ENCODE results near the gene CRAT. TPM values are rescaled to one million over a fixed set of nuclear protein-coding genes. Genes with fewer than 3 reads are reported as not detected.
A peak's percentile ranks its signal among the peaks of the same experiment; 100 is the strongest.

CRAT gene
- total and polyA plus RNA-seq, 12 donors, result 19.5 to 84.7 (median 72.1) TPM

DNA sequence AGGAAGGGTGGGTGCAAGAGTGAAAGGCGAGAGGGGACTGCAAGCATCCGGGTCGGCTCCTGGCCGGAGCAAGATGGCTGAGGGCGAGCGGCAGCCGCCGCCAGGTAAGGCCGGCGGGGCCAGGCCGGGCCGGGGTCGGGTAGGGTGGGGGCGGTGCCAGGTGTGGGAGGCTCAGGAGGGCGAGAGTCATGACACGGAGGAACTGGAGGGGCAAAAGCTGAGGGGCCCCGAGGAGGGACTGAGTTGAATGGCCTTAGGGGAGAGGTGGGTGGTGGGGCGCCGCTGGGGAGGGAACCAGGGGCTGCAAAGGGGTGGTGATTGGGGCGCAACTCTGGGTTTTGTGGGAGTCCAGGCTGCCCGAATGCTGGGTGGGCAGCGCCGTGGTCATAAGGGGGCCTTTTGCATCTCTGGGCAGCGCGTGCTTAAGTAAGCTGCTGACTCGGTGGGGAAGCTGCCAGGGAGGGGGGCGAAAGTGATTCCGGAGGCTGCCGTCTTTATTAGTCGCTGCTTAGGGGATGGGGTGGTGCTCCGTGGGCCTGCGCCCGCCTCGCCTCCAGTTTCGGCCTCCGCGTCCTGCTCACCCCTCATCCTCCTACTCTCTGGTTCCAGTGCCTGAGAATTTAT is 1.0 kb upstream of the CRAT start:
- 0 to 1% methylated on average over 37 of the region's 37 CpGs for WGBS, 2 donors
- DNase-seq (peak in 1 of 2 donors; percentile 43), ATAC-seq (peak; percentile 1 to 22 (median 10))
- H3K27ac ChIP-seq, result peak overlapping the region; percentile 87 to 98 (median 96)
- intact Hi-C loops (cut with DNase I), result no loop called here
- no peaks in the 10 kb centered on the region for H3K27me3 ChIP-seq
- H3K4me1 ChIP-seq, result peaks cover 0 to 52% (median 30%) of the 10 kb centered on the region in 9 donors
- TF ChIP-seq, protein P1, sequence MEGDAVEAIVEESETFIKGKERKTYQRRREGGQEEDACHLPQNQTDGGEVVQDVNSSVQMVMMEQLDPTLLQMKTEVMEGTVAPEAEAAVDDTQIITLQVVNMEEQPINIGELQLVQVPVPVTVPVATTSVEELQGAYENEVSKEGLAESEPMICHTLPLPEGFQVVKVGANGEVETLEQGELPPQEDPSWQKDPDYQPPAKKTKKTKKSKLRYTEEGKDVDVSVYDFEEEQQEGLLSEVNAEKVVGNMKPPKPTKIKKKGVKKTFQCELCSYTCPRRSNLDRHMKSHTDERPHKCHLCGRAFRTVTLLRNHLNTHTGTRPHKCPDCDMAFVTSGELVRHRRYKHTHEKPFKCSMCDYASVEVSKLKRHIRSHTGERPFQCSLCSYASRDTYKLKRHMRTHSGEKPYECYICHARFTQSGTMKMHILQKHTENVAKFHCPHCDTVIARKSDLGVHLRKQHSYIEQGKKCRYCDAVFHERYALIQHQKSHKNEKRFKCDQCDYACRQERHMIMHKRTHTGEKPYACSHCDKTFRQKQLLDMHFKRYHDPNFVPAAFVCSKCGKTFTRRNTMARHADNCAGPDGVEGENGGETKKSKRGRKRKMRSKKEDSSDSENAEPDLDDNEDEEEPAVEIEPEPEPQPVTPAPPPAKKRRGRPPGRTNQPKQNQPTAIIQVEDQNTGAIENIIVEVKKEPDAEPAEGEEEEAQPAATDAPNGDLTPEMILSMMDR (IDR thresholded peaks at IDR 0.05), result no peak
- no peaks in the 10 kb centered on the region for H3K9me3 ChIP-seq
- peaks cover 0 to 17% (median 4%) of the 10 kb centered on the region in 9 donors for H3K36me3 ChIP-seq
- peak overlapping the region; percentile 67 to 99 (median 90) for H3K4me3 ChIP-seq

GRCh38 chr9:129109952-129110739 is 447 bp downstream of the CRAT start:
- peak; percentile 1 to 22 (median 6) for ATAC-seq
- H3K4me1 ChIP-seq, result peaks cover 0 to 49% (median 29%) of the 10 kb centered on the region in 9 donors

DNA sequence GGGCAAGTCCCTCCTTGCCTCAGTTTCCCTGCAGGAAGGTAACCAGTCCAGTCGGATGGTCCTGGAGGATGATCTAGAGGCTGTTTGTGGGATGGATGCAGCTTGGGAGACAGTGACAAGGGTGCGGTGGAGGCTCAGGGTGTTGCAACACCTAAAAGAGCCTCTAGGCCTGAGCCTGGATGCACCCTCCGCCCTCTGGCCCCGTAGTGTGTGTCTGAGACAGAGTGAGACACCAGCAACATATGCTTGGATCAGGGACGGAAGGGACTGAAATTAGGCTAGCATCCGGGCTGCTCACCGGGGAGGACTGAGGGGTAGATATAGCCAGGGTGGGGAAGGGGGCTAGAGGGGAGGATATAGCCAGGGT is 1.1 kb downstream of the CRAT start:
- Histone ChIP-seq H3K27me3 (no peaks in the 10 kb centered on the region), H3K9me3 (no peaks in the 10 kb centered on the region), H3K4me1 (peaks cover 0 to 42% (median 24%) of the 10 kb centered on the region in 9 donors), H3K4me3 (peak overlapping the region in 9 of 10 donors; percentile 67 to 99 (median 92)), H3K27ac (peak overlapping the region in 6 of 10 donors; percentile 87 to 98 (median 96)), H3K36me3 (peaks cover 0 to 30% (median 4%) of the 10 kb centered on the region in 9 donors)
- intact Hi-C loops (cut with DNase I), result no loop called here
- DNase-seq (no peak), ATAC-seq (peak in 1 of 8 donors; percentile 0)
- TF ChIP-seq, protein P1 (IDR thresholded peaks at IDR 0.05), result no peak
- 62 to 69% methylated on average over 7 of the region's 7 CpGs for WGBS, 2 donors

More at GRCh38 chr9:129109952-129110739, 447 bp downstream of the CRAT start:
- peak overlapping the region; percentile 67 to 99 (median 90) for H3K4me3 ChIP-seq
- no peaks in the 10 kb centered on the region for H3K9me3 ChIP-seq
- WGBS, 2 donors, result 2% methylated on average over 55 to 64 of the region's 64 CpGs
- TF ChIP-seq, protein P1 (IDR thresholded peaks at IDR 0.05), result peak in 1 of 9 donors; percentile 9
- intact Hi-C loops (cut with DNase I), result no loop called here
- peak; percentile 42 to 47 for DNase-seq
- H3K27me3 ChIP-seq, result no peaks in the 10 kb centered on the region
- peak overlapping the region; percentile 31 to 98 (median 96) for H3K27ac ChIP-seq
- H3K36me3 ChIP-seq, result peaks cover 0 to 28% (median 4%) of the 10 kb centered on the region in 9 donors

DNA sequence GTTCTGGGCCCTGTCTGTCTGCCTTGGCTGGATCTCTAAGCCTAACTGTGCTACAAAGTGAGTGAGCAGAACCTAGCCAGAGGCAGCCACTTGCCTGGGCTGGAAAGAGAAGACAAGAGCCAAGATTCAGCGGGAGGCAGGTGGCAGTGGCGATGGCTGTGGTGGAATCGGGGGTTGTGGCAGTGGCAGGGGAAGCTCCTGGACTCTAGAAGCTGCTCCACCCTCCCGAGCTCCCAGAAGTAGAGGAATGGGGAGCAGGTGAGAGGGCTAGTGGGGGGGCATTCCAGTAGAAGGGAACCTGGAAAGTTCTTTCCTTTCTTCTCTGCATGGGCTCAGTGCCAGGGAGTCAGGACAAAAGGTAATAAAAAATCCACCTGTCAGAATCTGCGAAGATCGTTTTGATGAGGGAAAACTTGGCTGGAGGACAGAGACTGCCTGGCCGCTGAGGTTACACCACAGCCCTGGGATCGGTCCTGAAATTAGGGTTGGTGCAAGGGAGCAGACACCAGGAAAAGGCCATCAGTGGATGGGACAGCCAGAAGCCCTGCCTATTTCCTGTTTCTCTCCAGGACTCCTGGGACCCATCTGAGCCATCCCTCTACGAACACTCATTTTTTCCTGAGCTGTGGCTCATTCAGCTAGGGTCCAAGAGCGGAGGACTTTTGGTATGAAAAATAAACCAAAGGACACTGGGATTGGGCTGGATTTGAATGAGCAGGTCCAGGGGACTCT is 1.6 kb downstream of the CRAT start:
- no peak for DNase-seq
- Histone ChIP-seq H3K27ac (peak overlapping the region in 5 of 10 donors; percentile 44 to 98 (median 97)), H3K27me3 (no peaks in the 10 kb centered on the region), H3K4me3 (peak overlapping the region in 6 of 10 donors; percentile 67 to 99 (median 91)), H3K9me3 (no peaks in the 10 kb centered on the region), H3K4me1 (peaks cover under 1 to 38% (median 26%) of the 10 kb centered on the region in 9 donors), H3K36me3 (peaks cover 0 to 30% (median 4%) of the 10 kb centered on the region in 9 donors)
- TF ChIP-seq, protein P1 (IDR thresholded peaks at IDR 0.05), result no peak
- 66 to 83% methylated on average over 10 of the region's 10 CpGs for WGBS, 2 donors
- no peak for ATAC-seq
- intact Hi-C loops (cut with DNase I), result no loop called here
